ENCODE results near the gene VDR.

VDR gene

DNA sequence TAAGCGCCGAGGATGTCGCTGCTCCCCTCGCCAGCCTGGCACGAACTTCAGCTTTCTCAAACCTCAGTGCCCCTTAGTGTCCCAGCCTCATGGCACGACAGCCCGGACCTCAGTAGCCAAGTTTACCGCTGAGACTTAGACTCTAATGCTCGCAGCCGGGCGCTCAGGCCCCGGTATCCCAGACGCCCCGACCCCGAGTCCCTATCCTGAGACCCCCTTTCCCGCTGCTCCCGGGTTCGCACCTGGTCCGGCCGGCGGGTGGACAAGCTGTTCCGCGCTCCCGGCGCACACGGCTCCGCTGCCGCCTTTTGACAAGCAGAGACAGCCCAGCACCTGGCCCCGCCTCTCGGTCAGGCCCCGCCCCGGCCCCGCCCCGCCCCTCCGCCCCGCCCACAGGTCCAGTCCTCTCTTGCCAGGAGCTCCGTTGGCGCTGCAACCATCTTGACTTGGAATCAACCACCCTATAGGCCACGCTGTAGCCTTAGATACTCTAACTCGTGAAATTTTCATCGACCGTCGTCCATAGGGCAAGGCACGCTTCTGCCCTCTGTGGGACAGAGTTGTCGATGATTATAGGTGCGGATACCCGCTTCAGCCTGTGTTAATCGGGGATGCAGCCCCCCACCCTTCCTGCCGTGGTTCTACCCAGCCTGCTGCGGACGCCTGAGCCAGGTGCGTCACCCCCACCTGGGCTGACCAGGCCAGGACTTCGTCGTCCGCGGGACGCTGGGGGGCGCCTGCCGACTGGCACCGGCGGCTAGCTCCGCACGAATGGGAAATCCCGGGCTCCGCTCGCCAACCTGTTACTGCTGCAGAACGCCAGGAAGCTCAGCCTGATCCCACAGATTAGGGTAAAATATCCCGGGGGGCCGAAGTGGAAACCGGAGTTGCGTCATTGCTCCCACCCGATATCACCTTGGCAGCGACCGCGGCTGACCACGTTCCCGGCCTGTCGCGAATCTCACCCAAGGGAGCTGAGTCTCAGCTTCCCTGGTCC, at the start of gene VDR:
Gene VDR, minus strand, starts transcription at position 282 of the 997 bp plus-strand sequence. CDS start 25,881 bp downstream, outside the sequence.
- DNase-seq, result peak; percentile 75 to 82

DNA sequence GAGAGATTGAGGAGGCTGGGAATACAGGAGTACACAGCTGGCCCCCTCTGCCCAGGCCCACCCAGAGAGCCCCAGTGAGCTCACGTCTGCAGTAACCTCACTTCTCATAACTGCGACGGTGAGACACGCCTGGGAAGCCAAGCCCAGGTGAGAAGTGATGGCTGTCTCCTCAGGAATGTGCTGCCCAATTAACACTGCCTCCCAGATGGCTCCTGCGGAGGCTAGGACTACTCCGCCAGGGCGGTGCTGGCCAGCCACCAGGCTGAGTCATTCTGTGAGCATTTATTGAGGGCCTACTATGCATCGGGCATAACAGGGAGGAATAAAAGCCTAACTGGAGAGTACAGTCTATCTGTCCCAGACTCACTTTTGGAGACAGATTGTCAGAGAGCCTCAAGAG, 49.3 kb upstream of the VDR start:
- DNase-seq, result no peak

GRCh38 chr12:47950856-47951468, 46.2 kb upstream of the VDR start:
- DNase-seq, result no peak

GRCh38 chr12:47949441-47950341, 44.9 kb upstream of the VDR start:
- DNase-seq, result peak; percentile 69 to 75

DNA sequence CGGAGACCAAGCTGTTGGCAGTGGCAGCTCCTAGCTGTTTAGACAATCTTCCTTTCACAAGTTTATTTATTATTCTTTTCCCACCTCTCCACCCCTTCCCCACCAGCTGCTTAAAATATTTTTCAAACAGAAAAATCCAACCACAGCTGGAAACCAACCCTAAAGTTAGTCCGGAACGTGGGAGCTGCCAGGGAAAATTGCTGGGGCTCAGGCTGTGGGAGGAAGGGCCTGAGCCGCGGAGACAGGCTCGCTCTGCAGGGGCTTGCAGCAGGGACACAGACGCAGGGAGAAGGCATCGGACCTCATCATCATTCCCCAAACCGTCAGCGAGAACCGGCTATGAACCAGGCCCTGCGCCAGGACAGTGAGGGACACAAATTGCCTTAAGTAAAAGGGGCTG, 42.5 kb upstream of the VDR start:
- no peak for DNase-seq

DNA sequence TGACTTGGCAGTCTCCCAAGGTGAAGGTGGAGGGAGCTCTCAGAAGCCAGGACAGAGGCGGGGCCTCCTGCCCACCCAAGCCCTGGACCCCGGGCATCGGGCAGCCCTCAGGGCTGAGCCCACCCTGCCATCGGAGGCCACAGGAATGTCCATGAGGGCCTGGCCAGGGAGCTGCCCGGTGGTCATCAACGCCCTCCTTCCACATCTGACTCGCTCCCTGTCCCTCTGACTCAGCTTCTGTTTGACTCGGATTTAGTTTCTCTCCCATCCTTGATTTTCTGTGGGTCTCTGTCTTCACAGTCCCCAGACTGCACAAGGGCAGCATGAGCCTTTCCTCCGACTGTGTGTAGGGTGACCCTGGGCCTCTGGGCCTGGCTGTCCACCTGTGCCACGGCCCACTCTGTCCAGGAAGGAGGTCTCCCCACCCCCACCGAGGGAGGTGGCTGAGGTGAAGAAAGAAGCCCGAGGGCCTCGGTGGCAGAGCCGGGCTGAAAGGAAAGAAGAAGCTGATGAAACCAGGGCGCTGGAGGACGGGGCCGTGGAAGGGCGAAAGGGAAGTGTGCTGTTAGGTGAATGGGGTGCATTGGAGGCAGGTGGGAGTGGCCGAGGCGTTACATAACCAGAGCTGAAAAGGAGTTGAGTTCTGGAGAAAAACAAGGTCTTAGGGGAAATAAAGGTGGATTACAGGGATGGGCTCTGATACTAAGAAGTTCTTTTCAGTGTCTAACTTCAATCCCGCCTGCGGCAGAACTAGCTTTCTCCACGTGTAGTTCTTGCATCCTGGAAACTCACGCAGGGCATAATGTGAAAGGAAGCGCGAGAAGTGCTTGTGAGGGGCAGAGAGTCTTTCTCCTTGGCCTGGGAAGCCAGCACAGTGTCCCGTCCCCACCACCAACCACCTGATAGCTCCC, 41.9 kb upstream of the VDR start:
- DNase-seq, result no peak

GRCh38 chr12:47945341-47945728, 40.5 kb upstream of the VDR start:
- no peak for DNase-seq

- DNase-seq, result no peak
Observed at GRCh38 chr12:47944685-47945340, 40.0 kb upstream of the VDR start.

DNA sequence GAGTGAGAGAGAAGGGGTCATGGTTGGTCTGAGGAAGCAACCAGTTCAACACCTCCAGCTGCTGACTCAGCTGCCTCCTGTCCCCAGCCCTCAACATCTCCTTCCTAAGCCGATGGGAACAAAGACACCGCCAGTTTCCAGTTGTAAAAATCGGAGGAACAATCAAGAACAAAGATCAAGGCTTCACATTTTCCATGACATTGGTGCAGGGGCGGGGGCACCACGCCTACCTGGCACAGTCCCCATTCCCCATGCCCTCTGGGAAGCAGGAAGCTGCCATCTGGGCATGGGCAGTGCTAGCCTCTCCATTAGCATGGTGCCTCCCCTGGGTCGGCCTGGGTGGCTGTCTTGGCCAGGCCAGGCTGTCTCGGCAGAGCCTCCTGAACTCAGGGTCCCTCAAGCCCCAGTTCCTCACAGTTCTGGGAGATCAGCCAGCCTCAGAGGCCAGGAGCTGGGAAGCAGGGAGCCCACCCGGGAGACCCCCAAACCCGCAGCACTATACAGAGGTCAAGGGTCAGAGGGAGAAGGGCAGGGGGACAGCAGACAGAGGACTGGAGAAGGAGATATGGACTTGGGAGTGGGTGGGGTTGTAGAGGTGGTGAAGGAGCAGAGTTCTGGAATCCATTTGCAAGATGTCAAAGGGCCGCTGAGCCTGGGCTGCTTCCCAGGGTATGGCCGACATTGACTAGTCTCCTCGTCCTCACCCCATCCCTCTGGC, 39.0 kb upstream of the VDR start:
- no peak for DNase-seq

- no peak for DNase-seq
Observed at GRCh38 chr12:47942614-47943225, 37.9 kb upstream of the VDR start.

DNA sequence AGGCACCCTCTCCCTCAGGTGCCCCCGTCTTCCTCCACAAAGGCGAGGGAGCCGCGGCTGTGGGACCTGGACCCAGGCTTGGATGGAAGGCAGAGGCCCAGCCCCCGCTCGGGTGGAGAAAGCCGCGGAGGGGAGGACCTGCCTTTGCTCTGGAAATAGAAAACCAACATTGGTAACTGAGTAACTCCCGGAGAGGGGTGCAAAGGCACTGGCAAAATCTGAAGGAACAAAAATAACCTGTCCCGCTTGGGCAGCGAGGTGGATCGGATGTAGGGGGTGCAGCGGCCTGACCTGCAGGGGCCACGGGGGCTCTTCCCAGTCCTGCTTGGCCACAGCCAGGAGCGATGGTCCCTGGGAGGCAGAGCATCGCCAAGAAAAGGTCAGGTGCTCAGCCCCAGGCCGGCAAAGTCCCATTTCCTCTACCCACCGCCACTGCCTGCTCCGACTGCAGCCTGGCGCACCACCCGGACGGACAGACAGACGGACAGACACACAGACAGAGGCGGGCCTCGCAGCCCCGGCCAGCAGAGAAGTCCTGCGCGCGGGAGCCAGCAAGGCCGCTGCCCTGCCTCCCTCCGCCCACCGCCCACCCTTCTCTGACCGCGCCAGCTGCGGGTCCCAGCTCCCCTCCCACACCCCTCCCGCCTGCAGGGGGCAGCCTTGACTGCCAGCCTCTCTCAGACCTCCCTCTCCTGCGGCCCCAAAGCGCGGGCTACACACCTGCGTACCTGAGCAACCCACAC, 37.2 kb upstream of the VDR start:
- DNase-seq, result peak; percentile 55 to 64

DNA sequence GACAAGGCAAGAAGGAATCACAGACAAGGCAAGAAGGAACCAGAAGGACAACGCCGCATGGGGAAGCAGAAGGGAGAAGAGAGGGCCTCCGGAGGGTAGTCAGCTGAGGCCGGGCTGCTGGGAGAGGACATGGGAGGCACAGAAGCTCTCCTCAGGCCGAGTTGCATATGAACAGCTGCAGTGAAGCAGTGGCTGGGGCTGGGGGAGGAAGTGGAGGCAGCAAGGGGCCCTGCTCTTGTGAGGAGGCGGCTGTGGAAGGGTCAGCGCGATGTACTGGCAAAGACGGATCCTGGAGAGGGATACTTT, 36.6 kb upstream of the VDR start:
- DNase-seq, result no peak

DNA sequence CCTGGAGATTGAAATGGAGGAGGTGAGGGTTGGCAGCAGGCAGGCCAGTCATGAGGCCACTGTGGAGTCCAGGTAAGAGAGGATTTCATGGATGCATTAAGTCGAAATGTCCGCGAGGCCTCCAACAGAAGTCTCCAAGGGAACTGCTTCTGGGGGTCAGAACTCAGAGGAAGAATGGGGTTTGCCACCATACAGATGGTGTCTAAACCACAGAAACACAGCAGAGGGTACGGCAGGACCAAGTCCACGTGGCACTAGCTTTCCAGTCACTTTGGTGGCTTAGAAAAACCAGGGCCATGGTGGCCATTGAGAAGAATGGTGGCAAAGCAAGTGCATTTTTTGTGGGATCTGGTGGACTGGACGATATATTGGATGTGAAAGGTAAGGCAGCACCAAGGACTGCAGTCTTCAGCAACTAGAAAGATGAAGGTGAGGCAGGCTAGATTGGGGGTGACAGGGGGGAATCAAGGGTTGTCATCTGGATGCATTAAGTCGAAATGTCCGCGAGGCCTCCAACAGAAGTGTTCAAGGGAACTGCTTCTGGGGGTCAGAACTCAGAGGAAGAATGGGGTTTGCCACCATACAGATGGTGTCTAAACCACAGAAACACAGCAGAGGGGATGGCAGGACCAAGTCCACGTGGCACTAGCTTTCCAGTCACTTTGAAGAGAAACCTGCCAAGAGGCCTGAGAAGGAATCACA, 36.1 kb upstream of the VDR start:
- no peak for DNase-seq

DNA sequence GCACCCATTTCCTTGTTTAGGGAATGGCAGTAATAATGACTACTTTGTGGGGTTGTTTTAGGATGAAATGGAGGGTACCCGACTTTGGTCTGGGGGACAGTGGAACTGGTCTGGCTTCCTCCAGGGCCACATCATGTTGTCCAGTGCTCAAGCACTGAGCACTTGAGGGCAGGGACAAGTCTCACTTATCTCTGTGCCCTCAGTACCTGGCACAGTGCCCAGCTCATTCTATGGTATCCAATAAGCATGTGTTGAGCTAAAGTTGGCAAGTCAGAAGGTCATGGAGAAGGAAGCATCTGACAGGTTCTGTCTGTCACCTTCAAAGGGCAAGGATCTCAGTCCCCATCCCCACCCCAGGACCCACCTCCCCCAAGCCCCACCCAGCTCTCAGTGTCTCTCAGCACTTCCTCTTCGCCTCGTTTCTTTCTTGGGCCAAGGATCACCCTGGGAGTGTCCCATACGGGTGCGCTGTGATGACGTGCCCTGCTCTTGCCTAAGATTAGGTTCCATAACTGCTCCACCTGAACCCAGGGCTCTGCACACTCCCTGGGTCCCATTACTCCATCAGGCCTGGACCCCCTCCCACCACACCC, 34.3 kb upstream of the VDR start:
- no peak for DNase-seq

DNA sequence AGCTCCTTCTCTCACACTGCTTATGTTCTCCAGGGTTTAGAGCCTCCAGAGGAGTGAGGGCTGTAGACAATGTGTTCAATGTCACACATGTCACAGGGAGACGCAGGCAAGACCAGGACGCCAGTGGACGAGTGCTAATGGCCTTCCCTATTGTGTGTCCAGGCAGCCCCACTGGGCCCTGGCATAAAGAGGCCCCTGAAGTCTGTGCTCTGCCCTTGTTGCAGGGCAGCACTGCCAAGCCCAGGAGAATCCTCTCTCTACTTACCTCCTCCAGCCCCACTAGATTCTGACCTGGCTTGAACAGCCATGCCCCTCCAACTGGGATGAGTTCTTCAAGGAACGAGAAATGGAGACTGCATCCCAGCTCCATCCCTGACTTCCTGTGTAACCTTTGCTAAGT, 33.8 kb upstream of the VDR start:
- DNase-seq, result no peak

- DNase-seq, result no peak
Observed at GRCh38 chr12:47938093-47938492, 33.3 kb upstream of the VDR start.

DNA sequence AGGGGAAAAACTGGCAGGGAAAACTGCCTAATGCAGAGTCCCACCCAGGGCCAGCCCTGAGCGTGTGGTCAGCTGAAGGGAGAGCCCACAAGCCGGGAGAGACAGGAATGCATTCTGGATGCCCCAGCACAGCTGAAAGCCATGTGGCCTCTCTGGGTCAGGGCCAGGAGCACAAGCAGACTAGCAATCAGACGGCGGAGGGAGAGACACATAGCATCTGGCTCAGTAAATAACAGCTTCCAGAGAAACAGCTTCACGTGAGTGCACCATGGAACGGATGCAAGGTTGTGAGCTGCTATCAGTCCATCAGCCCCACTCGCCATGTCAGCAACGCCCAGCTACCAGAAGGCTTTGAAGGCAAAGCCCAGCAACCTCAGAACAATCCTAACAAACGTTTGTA, 30.4 kb upstream of the VDR start:
- DNase-seq, result no peak

- no peak for DNase-seq
Observed at GRCh38 chr12:47931187-47931586, 26.4 kb upstream of the VDR start.

- no peak for DNase-seq
Observed at GRCh38 chr12:47930634-47931033, 25.8 kb upstream of the VDR start.
